Natural killer cell treated with Interleukin-12 subunit alpha and Interleukin-12 subunit beta and Interleukin-15 and Interleukin-18, amount 100 ng/mL, for 72 hours (primary cell): ENCODE data around the gene AIFM3. TPM values are rescaled to one million over a fixed set of nuclear protein-coding genes. Genes with fewer than 3 reads are reported as not detected.
"Not testable (repeated sequence)": the region's sequence is repeated elsewhere in the genome, so short reads cannot be mapped to it uniquely, and the experiment has no call there.

Experiments used
- ATAC-seq, 2 donors: fragments of 150-1000 bp; cut with Tn5 transposase in 1 of 2; sonication (Bioruptor Pico), chemical (Tn5 transposase) in 1 of 2; 2 replicates each; pipeline ENCODE4 v1.10.0; 2021
- DNase-seq: peaks from one replicate; pipeline ENCODE4 v3.0.0; 2022; ENCODE audit warnings: low spot score
- H3K27ac Mint-ChIP-seq, 2 donors: 1 replicate in 1 of 2; 2 replicates in 1 of 2; pipeline ENCODE4 v1.8.0; 2022; ENCODE audit warnings: mixed read lengths in 2 of 2, mild to moderate bottlenecking in 1 of 2, moderate library complexity in 1 of 2
- H3K27me3 Mint-ChIP-seq, 2 donors: 1 replicate in 1 of 2; 2 replicates in 1 of 2; pipeline ENCODE4 v1.8.0; 2022; ENCODE audit warnings: mixed read lengths in 2 of 2
- H3K36me3 Mint-ChIP-seq: one replicate; pipeline ENCODE4 v1.8.0; 2022; ENCODE audit warnings: mixed read lengths
- H3K4me1 Mint-ChIP-seq, 2 donors: 1 replicate in 1 of 2; 2 replicates in 1 of 2; pipeline ENCODE4 v1.8.0; 2022; ENCODE audit warnings: low read depth in 2 of 2, mixed read lengths in 2 of 2, mild to moderate bottlenecking in 1 of 2
- H3K4me3 Mint-ChIP-seq: one replicate; pipeline ENCODE4 v1.8.0; 2022; ENCODE audit warnings: mixed read lengths
- H3K9me3 Mint-ChIP-seq: 2 replicates; pipeline ENCODE4 v1.8.0; 2022; ENCODE audit warnings: mixed read lengths
- total RNA-seq, 2 donors: library from RNA; stranded (reverse); gene quantifications; one replicate each; pipeline ENCODE4 v1.2.3, GENCODE V29; 2022

AIFM3 gene
- total RNA-seq, 2 donors from 2014 or later = 1.5 TPM; not detected in 1

GRCh38 chr22:20970939-20971657 lies 4.0 kb downstream of the AIFM3 start:
- Mint-ChIP-seq H3K27me3 (no peaks in the 10 kb centered on the region), H3K27ac (no peak overlapping the region), H3K4me1 (peaks cover 0 to 4% of the 10 kb centered on the region in 2 donors), H3K9me3 (no peaks in the 10 kb centered on the region), H3K36me3 (no peaks in the 10 kb centered on the region), H3K4me3 (no peak overlapping the region)
- DNase-seq (no peak), ATAC-seq (no peak)

- H3K36me3 Mint-ChIP-seq, H3K27me3 Mint-ChIP-seq, DNase-seq, H3K27ac Mint-ChIP-seq, H3K4me3 Mint-ChIP-seq, H3K9me3 Mint-ChIP-seq, H3K4me1 Mint-ChIP-seq, ATAC-seq: not testable (repeated sequence)
Observed at GRCh38 chr22:20972014-20972694, 5.1 kb downstream of the AIFM3 start.

- ATAC-seq (no peak), DNase-seq (no peak)
- no peaks in the 10 kb centered on the region for H3K36me3 Mint-ChIP-seq
- H3K4me1 Mint-ChIP-seq = peaks cover 0 to 4% of the 10 kb centered on the region in 2 donors
- H3K27ac Mint-ChIP-seq = no peak overlapping the region
- H3K27me3 Mint-ChIP-seq = no peaks in the 10 kb centered on the region
- H3K4me3 Mint-ChIP-seq = no peak overlapping the region
- no peaks in the 10 kb centered on the region for H3K9me3 Mint-ChIP-seq
Observed at GRCh38 chr22:20972933-20973577, 6.0 kb downstream of the AIFM3 start.

- H3K36me3 Mint-ChIP-seq = no peaks in the 10 kb centered on the region
- no peak for DNase-seq
- no peak for ATAC-seq
- H3K27me3 Mint-ChIP-seq = no peaks in the 10 kb centered on the region
- H3K27ac Mint-ChIP-seq = no peak overlapping the region
- H3K9me3 Mint-ChIP-seq = no peaks in the 10 kb centered on the region
- H3K4me1 Mint-ChIP-seq = peaks cover under 1 to 6% of the 10 kb centered on the region in 2 donors
- no peak overlapping the region for H3K4me3 Mint-ChIP-seq
Observed at GRCh38 chr22:20973634-20974286, 6.7 kb downstream of the AIFM3 start.

- H3K27ac Mint-ChIP-seq = no peak overlapping the region
Observed at GRCh38 chr22:20974336-20974955, 7.4 kb downstream of the AIFM3 start.

GRCh38 chr22:20975541-20976290 lies 8.7 kb downstream of the AIFM3 start:
- no peak overlapping the region for H3K27ac Mint-ChIP-seq
- no peaks in the 10 kb centered on the region for H3K36me3 Mint-ChIP-seq
- no peak for DNase-seq
- H3K9me3 Mint-ChIP-seq = no peaks in the 10 kb centered on the region
- no peaks in the 10 kb centered on the region for H3K27me3 Mint-ChIP-seq
- ATAC-seq = no peak
- H3K4me1 Mint-ChIP-seq = peaks cover 10 to 18% of the 10 kb centered on the region in 2 donors
- no peak overlapping the region for H3K4me3 Mint-ChIP-seq

More at GRCh38 chr22:20974336-20974955, 7.4 kb downstream of the AIFM3 start:
- no peaks in the 10 kb centered on the region for H3K9me3 Mint-ChIP-seq
- H3K4me3 Mint-ChIP-seq = no peak overlapping the region
- peaks cover 8 to 12% of the 10 kb centered on the region in 2 donors for H3K4me1 Mint-ChIP-seq
- no peaks in the 10 kb centered on the region for H3K36me3 Mint-ChIP-seq
- ATAC-seq (no peak), DNase-seq (no peak)
- H3K27me3 Mint-ChIP-seq = no peaks in the 10 kb centered on the region

- no peaks in the 10 kb centered on the region for H3K27me3 Mint-ChIP-seq
- H3K4me1 Mint-ChIP-seq = peaks cover 12 to 20% of the 10 kb centered on the region in 2 donors
- no peak for DNase-seq
- no peaks in the 10 kb centered on the region for H3K9me3 Mint-ChIP-seq
- no peak for ATAC-seq
- H3K36me3 Mint-ChIP-seq = no peaks in the 10 kb centered on the region
- H3K27ac Mint-ChIP-seq = no peak overlapping the region
- no peak overlapping the region for H3K4me3 Mint-ChIP-seq
Observed at GRCh38 chr22:20976291-20976877, 9.3 kb downstream of the AIFM3 start.

GRCh38 chr22:20977019-20977418 lies 10.0 kb downstream of the AIFM3 start:
- no peak overlapping the region for H3K27ac Mint-ChIP-seq
- H3K4me3 Mint-ChIP-seq = no peak overlapping the region
- no peak for ATAC-seq
- H3K9me3 Mint-ChIP-seq = no peaks in the 10 kb centered on the region
- H3K4me1 Mint-ChIP-seq = peaks cover 15 to 22% of the 10 kb centered on the region in 2 donors
- H3K36me3 Mint-ChIP-seq = no peaks in the 10 kb centered on the region
- DNase-seq = no peak
- H3K27me3 Mint-ChIP-seq = no peaks in the 10 kb centered on the region

- Mint-ChIP-seq H3K36me3 (no peaks in the 10 kb centered on the region), H3K4me1 (peaks cover 18 to 24% of the 10 kb centered on the region in 2 donors), H3K9me3 (no peaks in the 10 kb centered on the region), H3K27me3 (no peaks in the 10 kb centered on the region), H3K4me3 (no peak overlapping the region), H3K27ac (no peak overlapping the region)
- no peak for DNase-seq
- no peak for ATAC-seq
Observed at GRCh38 chr22:20977516-20978170, 10.6 kb downstream of the AIFM3 start.

- no peaks in the 10 kb centered on the region for H3K27me3 Mint-ChIP-seq
- H3K9me3 Mint-ChIP-seq = no peaks in the 10 kb centered on the region
- peak overlapping the region in 1 of 2 donors; percentile 37 for H3K27ac Mint-ChIP-seq
- no peaks in the 10 kb centered on the region for H3K36me3 Mint-ChIP-seq
- ATAC-seq = no peak
- no peak for DNase-seq
- H3K4me3 Mint-ChIP-seq = no peak overlapping the region
- H3K4me1 Mint-ChIP-seq = peaks cover 23 to 28% of the 10 kb centered on the region in 2 donors
Observed at GRCh38 chr22:20978419-20978818, 11.4 kb downstream of the AIFM3 start.

- no peaks in the 10 kb centered on the region for H3K9me3 Mint-ChIP-seq
Observed at GRCh38 chr22:20979243-20979809, 12.3 kb downstream of the AIFM3 start.

GRCh38 chr22:20979940-20980453 lies 12.9 kb downstream of the AIFM3 start:
- Mint-ChIP-seq H3K4me1 (peaks cover 31 to 35% of the 10 kb centered on the region in 2 donors), H3K27ac (peak overlapping the region; percentile 37 to 94), H3K9me3 (no peaks in the 10 kb centered on the region), H3K27me3 (no peaks in the 10 kb centered on the region), H3K4me3 (no peak overlapping the region), H3K36me3 (peaks cover 4% of the 10 kb centered on the region)
- no peak for DNase-seq
- ATAC-seq = no peak

More at GRCh38 chr22:20979243-20979809, 12.3 kb downstream of the AIFM3 start:
- Mint-ChIP-seq H3K27ac (peak overlapping the region; percentile 33 to 37), H3K27me3 (no peaks in the 10 kb centered on the region), H3K36me3 (peaks cover 4% of the 10 kb centered on the region), H3K4me3 (peak overlapping the region; percentile 62), H3K4me1 (peaks cover 31 to 35% of the 10 kb centered on the region in 2 donors)
- peak; percentile 81 for DNase-seq
- ATAC-seq = peak; percentile 69 to 83
